K562 (cell line): ENCODE measurements around the gene PAQR4. TPM values are rescaled to one million over a fixed set of nuclear protein-coding genes. Genes with fewer than 3 reads are reported as not detected.

Experiments used
- ARID1B ChIP-seq: fragments of 450-650 bp; IDR thresholded peaks from 2 replicates; pipeline ENCODE4 v1.6.1; 2016; ENCODE audit warnings: antibody characterized with exemption, mild to moderate bottlenecking, inconsistent platforms
- CHD7 ChIP-seq: fragments of 200-600 bp; sonication (generic); IDR thresholded peaks from one replicate; pipeline ENCODE4 v1.6.1; 2012; ENCODE audit warnings: mild to moderate bottlenecking, low read depth, low read length, inconsistent platforms
- DMBX1 ChIP-seq: fragments of 250-450 bp; sonication (Bioruptor Pico); IDR thresholded peaks from 2 replicates; pipeline ENCODE4 v1.8.0; 2022; ENCODE audit warnings: inconsistent platforms, mild to moderate bottlenecking, moderate library complexity, borderline replicate concordance
- PCBP2 ChIP-seq: fragments of 200-400 bp; formaldehyde crosslinking; IDR thresholded peaks from 2 replicates; pipeline ENCODE4 v1.6.1; 2018; ENCODE audit warnings: low read length, low read depth, mild to moderate bottlenecking, moderate library complexity; ENCODE audit not compliant: poor library complexity, severe bottlenecking
- PTTG1 ChIP-seq: fragments of 450-650 bp; IDR thresholded peaks from 2 replicates; pipeline ENCODE4 v1.6.1; 2016; ENCODE audit warnings: low read depth, mild to moderate bottlenecking, missing genetic modification characterization, missing compliant biosample characterization
- RFX5 ChIP-seq: IDR thresholded peaks from 2 replicates; pipeline ENCODE4 v1.6.1; 2011; ENCODE audit warnings: low read depth, mild to moderate bottlenecking, improper control_type of control experiment, low read length
- SMARCA5 ChIP-seq: fragments of 450-650 bp; IDR thresholded peaks from 2 replicates; pipeline ENCODE4 v1.6.1; 2016
- ZBTB7A ChIP-seq: IDR thresholded peaks from 2 replicates; pipeline ENCODE4 v1.6.1; 2011; ENCODE audit warnings: low read depth, mild to moderate bottlenecking, low read length, moderate library complexity, borderline replicate concordance; ENCODE audit not compliant: control insufficient read depth
- ZNF175 ChIP-seq: fragments of 200-800 bp; sonication (Bioruptor generic); IDR thresholded peaks from 2 replicates; pipeline ENCODE4 v1.6.1; 2016; ENCODE audit warnings: low read depth, mild to moderate bottlenecking, missing genetic modification characterization, missing compliant biosample characterization
- ZNF512 ChIP-seq: IDR thresholded peaks from 2 replicates; pipeline ENCODE4 v1.6.1; 2016; ENCODE audit warnings: missing genetic modification characterization, missing compliant biosample characterization
- ZNF551 ChIP-seq: fragments of 250-450 bp; sonication (Bioruptor Pico); IDR thresholded peaks from 2 replicates; pipeline ENCODE4 v1.5.0; 2021; ENCODE audit warnings: mild to moderate bottlenecking, moderate library complexity
- ZNF668 ChIP-seq: fragments of 250-450 bp; sonication (Bioruptor Pico); IDR thresholded peaks from 2 replicates; pipeline ENCODE4 v1.8.0; 2022; ENCODE audit warnings: mild to moderate bottlenecking, inconsistent platforms
- polyA plus RNA-seq, 8 experiments: library from polyadenylated mRNA; depleted of rRNA in 4 of 8; stranded (reverse) in 5 of 8; unstranded in 3 of 8; fragments of >200 nt; fragmentation: Nextera tagmentation in 2 of 8; fragmentation: Illumina TruSeq in 1 of 8; extraction: Ambion mirVana in 2 of 8; extraction: Trizol in 1 of 8; gene quantifications; 2 replicates each; pipeline versions ENCODE4 v1.2.1 to v1.2.3, GENCODE V29; 2011 to 2014; ENCODE audit warnings: inconsistent platforms in 1 of 8, missing spikeins in 1 of 8
- total RNA-seq, 7 experiments: library from RNA; depleted of rRNA in 6 of 7; stranded (reverse); fragments of >200 nt in 6 of 7; fragmentation: Illumina TruSeq in 2 of 7; extraction: Trizol in 2 of 7; gene quantifications; 2 replicates each; pipeline versions ENCODE4 v1.2.1 to v1.2.3, GENCODE V29; 2011 to 2021; ENCODE audit warnings: low replicate concordance in 1 of 7

PAQR4 gene
- total and polyA plus RNA-seq, 9 of the 15 experiments (the other 6 are each of a cell fraction or from before 2014, with no cell fraction given) = 0.62 to 40.4 (median 19.5) TPM

DNA sequence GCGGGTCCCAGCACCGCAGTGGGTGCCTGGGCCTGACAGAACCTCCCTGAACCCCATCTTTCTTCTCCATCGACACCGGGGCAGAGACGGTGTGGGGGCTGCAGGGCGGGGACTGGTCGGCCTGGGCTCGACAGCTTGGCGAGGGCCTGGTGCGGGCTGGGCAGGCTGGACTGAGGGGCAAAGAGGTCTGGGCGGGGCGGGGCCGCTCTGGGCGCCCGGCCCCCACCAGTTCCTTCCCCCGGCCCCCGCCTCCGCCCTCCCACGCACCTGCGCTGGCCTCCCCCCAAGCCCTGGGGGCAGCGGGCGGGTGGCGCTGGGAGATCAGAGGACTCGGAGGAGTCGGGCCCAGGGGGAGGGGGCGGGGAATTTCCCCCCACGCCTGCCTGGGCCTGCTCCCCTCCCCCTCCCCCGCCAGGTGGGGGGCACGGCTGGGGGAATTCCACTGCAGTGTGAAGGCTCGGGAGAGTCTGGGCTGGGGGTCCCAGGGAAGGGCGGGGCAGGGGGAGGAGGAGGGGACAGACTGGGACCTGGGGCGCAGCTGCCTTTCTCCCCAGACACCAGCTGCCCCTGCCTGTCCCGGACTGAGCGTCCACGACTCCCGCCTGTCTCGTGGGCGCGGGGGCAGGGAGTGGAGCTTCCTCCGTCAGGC, 6.0 kb upstream of the PAQR4 start (continued):
- TF ChIP-seq CHD7 (no peak), ZNF668 (no peak), ZNF551 (CRISPR knock-in tag) (no peak), RFX5 (no peak), ZBTB7A (0 out of 2 replicates have a peak, but pooled peaks have one; percentile 26), SMARCA5 (no peak), ARID1B (no peak), ZNF175 (no peak), PTTG1 (tag) (no peak), DMBX1 (CRISPR knock-in tag) (no peak), PCBP2 (no peak), ZNF512 (no peak)
